ENCODE results near the gene OR2M2.

The OR2M2 gene

GRCh38 chr1:248174521-248174920 is at the start of gene OR2M2:
TSS of gene OR2M2 (plus strand) at chr1:248174821. CDS start at chr1:248179986, 5,165 bp downstream.
- DNase-seq, result no peak

DNA sequence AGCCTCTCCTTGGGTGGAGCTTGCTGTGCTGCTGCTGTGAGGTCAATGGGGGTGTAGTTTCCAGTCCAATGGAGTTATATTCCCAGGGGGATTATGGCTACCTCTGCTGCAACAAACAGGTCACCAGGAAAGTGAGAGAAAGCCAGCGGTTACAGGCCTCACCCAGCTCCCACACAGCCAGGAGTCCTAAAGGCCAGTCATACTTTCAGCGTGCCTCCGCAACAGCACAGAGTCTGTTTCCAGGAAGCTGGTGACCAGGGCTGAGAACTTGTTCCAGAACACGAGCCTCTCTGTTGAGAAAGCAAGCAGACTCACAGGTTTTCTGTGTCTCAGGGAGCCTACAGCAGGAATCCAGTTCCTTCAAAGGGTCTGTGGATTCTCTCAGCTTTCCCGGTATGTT is 47.0 kb upstream of the OR2M2 start:
- DNase-seq, result no peak

DNA sequence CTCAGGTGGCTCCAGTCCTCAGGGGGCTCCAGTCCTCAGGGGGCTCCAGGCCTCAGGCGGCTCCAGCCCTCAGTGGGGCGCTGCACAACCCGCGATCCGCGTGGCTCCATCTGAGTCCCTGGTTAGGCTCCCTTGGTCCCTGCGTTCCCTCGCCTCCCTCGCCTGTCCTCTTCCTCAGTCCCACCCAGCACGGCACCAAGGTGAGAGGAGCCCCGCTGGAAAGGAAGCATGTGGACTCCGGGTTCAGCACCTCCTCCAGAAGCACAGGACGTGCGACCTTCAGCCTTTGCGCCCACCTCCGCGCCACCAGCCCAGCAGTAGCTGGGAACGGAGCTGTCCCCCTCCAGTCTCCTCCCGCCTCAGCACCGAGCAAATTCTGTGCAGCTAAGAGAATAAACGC is 37.8 kb upstream of the OR2M2 start:
- DNase-seq, result no peak

GRCh38 chr1:248140846-248141245 is 33.8 kb upstream of the OR2M2 start:
- no peak for DNase-seq

GRCh38 chr1:248143311-248143710 is 31.3 kb upstream of the OR2M2 start:
- no peak for DNase-seq

GRCh38 chr1:248144513-248145198 is 30.0 kb upstream of the OR2M2 start, which contains the start of gene OR2M5:
TSS of gene OR2M5 (plus strand) at chr1:248145148. CDS start at chr1:248145148, 0 bp downstream.
- DNase-seq, result no peak

DNA sequence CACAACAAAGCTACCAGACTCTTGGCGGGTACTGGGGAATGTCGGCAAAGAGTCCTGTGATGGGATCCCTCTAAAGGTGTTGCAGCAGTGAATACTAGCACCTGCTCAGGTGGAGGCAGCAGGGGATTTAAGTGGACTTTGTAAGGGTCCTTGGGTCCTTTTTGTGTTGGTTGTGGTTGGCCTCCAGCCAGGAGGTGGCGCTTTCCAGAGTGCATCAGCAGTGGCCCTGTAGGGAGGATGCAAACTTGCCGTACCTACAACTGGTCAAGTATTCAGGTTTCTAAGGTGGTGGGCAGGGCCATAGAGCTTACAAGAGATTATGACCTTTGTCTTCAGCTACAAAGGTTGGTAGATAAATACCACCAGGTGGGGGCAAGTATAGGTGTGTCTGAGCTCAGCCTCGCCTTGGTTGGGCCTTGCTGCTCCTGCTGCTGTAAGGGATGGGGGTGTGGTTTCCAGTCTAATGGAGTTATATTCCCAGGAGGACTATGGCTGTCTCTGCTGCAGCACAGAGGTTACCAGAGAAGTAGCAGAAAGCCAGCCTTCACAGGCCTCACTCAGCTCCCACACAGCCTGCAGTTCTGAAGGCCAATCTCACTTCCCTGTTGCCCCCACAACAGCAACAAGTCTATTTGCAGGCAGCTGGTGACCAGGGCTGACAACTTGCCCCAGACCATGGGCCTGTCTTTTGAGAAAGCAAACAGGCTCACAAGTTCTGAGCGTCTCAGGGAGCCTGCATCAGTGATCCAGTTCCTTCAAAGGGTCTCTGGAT is 22.4 kb upstream of the OR2M2 start:
- no peak for DNase-seq

DNA sequence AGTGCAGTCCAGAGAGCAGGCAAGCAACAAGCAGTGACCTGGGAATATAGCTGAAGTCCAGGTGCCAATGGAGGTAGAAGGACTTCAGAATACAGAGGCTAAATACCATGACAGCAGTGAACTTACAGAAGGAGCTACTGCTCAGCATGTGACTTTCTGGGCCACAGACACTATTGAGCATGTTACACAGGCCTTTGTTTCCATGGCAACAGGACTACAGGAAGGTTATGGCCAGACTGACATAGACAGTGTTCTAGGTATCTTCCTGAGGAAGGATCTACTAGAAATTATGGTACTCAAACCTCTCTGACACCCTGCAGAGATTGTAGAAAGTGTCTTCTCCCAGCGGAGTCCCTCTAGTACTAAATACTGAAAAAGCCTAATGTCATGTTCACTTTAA is 18.7 kb upstream of the OR2M2 start:
- DNase-seq, result no peak

DNA sequence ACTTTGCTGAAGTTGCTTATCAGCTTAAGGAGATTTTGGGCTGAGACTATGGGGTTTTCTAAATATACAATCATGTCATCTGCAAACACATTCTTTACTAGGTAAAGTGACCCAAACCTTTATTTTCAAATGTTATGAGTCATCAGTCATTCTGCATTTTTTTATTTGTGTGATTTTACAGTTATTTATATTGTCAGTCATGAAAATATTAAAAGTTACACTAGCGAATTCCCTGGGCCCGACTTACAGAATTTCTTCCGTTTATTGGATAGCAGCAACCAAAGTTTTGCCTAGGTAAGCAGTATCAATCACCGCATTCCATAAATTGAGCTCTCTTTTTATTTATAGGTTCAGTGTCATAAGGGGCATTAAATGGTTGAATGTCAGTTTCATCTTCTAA is 15.9 kb upstream of the OR2M2 start:
- no peak for DNase-seq

GRCh38 chr1:248164031-248164430 is 10.6 kb upstream of the OR2M2 start:
- DNase-seq, result no peak

DNA sequence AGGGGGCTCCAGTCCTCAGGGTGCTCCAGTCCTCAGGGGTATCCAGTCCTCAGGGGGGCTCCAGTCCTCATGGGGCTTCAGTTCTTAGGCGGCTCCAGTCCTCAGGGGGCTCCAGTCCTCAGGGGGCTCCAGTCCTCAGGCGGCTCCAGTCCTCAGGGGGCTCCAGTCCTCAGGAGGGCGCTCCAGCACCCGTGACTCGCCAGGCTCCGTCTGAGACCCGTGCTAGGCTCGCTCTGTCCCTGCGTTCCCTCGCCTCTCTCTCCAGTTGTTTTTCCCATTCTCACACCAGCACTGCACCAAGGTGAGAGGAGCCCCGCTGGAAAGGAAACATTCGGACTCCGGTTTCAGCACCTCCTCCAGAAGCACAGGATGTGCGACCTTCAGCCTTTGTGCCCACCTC is 9.4 kb upstream of the OR2M2 start:
- no peak for DNase-seq

GRCh38 chr1:248183996-248184395 is 9.4 kb downstream of the OR2M2 start:
- no peak for DNase-seq

DNA sequence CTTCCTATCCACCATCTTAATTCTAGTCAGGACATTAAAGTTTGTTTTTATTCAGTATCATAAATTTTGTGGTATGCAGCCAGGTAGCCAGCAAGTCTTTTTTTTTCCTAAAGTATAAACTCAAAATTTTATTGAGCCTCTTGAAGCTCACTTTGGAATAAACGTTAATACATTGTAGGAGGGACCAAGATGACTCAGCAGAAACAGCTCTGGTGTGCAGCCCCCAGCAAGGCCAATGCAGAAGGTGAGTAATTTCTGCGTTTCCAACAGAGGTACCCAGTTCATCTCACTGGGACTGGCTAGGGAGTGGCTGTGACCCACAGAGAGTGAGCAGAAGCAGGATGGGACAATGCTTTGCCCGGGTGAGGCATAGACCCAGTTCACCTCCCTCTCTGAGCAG is 12.7 kb downstream of the OR2M2 start:
- no peak for DNase-seq

DNA sequence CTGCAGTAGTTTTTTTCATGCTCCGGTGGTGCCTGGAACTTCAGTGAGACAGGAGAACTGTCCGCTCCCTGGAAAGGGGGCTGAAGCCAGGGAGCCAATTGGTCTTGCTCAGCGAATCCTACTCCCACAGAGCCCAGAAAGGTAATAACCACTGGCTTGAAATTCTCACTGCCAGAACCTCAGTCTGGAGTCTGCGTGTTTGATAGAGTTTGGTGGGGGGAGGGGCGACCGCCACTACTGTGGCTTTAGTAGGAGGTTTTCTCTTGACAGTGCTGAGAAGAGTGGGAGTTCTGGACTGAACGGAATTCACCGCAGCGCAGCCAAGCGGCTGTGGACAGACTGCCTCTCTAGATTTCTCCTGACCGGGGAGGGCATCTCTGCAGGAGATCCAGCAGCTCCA is 14.4 kb downstream of the OR2M2 start:
- no peak for DNase-seq

- DNase-seq, result no peak
Measured at GRCh38 chr1:248194117-248194516, 19.5 kb downstream of the OR2M2 start.

GRCh38 chr1:248196965-248197364 is 22.3 kb downstream of the OR2M2 start, which contains the start of gene OR2M3:
TSS of gene OR2M3 (plus strand) at chr1:248197265. CDS start at chr1:248203068, 5,803 bp downstream.
- no peak for DNase-seq

DNA sequence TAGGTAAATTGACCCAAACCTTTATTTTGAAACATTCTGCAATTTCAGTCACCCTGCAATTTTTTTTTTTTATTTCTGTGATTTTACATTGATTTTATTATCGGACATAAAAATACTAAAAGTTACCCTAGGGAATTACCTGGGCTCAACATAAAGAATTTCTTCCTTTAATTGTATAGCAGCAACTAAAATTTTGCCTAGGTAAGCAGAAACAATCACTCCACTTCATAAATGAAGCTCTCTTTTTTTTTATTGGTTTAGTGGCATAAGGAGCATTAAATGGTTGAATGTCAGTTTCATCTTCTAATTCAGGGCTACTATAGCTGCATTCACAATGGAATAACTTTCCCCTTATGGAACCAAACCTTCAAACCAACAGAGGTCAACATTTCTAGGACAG is 41.3 kb downstream of the OR2M2 start:
- DNase-seq, result no peak

DNA sequence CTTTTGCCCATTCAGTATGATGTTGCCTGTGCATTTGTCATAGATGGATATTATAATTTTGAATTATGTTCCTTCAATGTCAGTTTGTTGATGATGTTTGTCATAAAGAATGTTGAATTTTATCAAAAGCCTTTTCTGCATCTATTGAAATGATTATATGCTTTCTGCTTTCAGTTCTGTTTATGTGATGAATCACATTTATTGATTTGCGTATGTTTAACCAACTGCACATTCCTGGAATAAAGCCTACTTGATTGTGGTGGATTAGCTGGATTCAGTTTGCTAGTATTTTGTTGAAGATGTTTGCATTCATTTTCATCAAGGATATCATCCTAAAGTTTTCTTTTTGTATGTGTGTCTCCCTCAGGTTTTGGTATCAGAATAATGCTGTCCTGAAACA is 50.9 kb downstream of the OR2M2 start:
- DNase-seq, result no peak

DNA sequence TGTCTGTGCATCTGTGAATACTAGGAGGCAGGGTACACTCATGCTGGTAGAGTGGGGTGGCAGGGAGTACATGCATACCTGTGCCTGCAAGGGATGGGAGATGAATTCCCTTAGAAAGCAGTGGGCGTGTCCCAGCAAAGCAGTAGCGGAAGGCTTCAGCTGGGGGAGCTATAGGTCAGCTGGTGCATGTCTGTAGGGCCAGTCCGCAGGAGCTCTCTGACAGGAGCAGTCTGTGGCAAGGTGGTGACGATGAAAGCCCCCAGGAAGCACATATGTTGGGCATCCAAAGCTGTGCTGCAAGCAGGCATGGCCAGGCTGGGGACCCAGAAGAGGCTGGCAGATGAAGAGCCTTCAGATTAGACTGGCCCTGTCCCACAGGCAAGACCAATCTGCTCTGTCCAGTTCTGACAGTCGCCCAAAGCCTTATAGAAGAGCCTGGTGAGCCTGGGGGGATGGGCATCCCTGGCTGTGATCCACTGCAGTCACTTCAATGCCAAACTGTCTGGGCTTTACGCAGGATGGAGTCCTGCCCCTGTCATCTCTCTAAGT is 54.8 kb downstream of the OR2M2 start:
- no peak for DNase-seq
